Epithelial cell of proximal tubule (primary cell): ENCODE measurements around the gene NCOA7. TPM values are rescaled to one million over a fixed set of nuclear protein-coding genes. Genes with fewer than 3 reads are reported as not detected.

Experiments
- DNase-seq: peaks from one replicate; pipeline ENCODE4 v3.0.0-alpha.2; 2011; ENCODE audit warnings: low read depth
- H3K4me3 ChIP-seq: 2 replicates; pipeline ENCODE4 v1.5.1; 2011; ENCODE audit warnings: low read depth, mild to moderate bottlenecking, low read length
- total RNA-seq: library from RNA; depleted of rRNA; stranded (reverse); fragments of >200 nt; gene quantifications from 2 replicates; pipeline ENCODE4 v1.2.3, GENCODE V29; 2015
- TF ChIP-seq, protein P1 (sequence below): conservative IDR thresholded peaks from 2 replicates; pipeline ENCODE4 v1.5.1; 2012; ENCODE audit warnings: low read depth, mild to moderate bottlenecking, low read length

The NCOA7 gene
- total RNA-seq, 1 donor from 2014 or later, result 8.2 TPM

- DNase-seq, result no peak
- H3K4me3 ChIP-seq, result no peak overlapping the region
- TF ChIP-seq, protein P1, sequence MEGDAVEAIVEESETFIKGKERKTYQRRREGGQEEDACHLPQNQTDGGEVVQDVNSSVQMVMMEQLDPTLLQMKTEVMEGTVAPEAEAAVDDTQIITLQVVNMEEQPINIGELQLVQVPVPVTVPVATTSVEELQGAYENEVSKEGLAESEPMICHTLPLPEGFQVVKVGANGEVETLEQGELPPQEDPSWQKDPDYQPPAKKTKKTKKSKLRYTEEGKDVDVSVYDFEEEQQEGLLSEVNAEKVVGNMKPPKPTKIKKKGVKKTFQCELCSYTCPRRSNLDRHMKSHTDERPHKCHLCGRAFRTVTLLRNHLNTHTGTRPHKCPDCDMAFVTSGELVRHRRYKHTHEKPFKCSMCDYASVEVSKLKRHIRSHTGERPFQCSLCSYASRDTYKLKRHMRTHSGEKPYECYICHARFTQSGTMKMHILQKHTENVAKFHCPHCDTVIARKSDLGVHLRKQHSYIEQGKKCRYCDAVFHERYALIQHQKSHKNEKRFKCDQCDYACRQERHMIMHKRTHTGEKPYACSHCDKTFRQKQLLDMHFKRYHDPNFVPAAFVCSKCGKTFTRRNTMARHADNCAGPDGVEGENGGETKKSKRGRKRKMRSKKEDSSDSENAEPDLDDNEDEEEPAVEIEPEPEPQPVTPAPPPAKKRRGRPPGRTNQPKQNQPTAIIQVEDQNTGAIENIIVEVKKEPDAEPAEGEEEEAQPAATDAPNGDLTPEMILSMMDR, result no peak
Measured at GRCh38 chr6:125868678-125869395, 78.1 kb downstream of the NCOA7 start.

- TF ChIP-seq, protein P1, result no peak
- H3K4me3 ChIP-seq, result no peak overlapping the region
- no peak for DNase-seq
Measured at GRCh38 chr6:125869427-125869826, 78.7 kb downstream of the NCOA7 start.

DNA sequence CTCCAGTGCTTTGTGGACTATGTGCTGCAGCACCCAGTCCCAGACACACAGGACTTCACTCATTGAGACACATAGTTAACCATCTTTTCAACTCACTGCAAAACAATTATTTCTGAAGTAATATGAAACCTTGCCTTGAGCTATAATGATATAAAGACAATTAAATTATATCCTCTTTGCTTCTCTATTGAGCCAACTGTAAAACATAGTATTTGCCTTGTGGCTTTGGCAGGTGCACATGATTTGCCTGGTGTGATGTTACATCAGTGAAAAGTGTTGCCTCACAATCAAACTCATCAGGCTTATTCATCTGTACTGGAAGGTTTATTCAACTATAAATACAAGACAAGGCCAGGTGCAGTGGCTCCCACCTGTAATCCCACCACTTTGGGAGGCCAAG, 80.6 kb downstream of the NCOA7 start:
- no peak for DNase-seq
- TF ChIP-seq, protein P1, result no peak
- H3K4me3 ChIP-seq, result no peak overlapping the region

DNA sequence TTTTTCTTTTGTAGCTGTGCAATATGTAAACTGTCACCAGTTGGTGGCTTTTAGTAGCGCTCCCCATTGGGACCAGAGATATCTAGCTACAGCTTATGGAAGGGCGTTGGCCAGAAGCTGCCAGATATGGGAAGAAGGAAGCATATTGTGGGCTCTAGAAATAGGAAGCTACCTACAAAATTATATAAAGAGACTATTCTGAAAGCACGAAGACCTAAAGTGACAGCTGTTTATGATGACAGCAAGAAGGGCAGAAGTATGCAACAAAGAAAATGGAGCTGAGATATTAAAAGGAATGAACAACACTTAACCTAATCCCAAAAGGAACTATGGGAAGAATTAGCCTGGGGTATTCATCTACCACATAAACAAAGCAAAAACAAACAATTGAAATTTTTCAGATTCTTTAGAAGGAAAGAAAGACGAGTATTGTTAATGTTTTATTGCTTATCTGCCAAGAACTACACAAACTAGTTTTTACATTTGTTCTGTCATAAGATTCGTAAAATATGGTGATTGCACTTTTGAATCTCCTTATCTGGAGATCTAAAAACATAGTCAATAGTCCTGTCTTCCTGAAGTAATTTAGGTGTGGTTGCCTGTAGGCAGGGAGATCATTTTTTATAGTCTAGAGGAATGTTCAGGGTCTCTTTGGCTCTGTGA, 81.6 kb downstream of the NCOA7 start:
- TF ChIP-seq, protein P1, result no peak
- DNase-seq, result no peak
- no peak overlapping the region for H3K4me3 ChIP-seq

DNA sequence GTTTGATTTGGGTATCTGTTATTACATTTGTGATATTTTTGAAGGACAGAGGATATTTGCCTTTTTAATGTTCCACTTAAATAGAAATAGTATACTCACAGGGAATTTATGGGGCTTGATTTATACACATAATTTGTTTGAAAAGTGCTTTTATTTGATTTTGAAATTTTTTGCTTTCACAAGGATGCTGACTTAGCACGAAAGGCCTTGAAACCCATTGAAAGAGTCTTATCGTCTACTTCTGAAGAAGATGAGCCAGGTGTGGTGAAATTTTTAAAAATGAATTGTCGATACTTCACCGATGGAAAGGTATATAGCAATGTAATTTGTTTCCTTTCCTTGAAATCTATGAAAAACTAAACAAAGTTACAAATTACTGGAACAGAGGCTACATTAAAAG, 91.5 kb downstream of the NCOA7 start:
- DNase-seq, result no peak
- TF ChIP-seq, protein P1, result no peak
- no peak overlapping the region for H3K4me3 ChIP-seq

- DNase-seq, result no peak
- TF ChIP-seq, protein P1, result no peak
Measured at GRCh38 chr6:125884634-125885371, 94.0 kb downstream of the NCOA7 start.

More at GRCh38 chr6:125884634-125885371, 94.0 kb downstream of the NCOA7 start:
- H3K4me3 ChIP-seq, result no peak overlapping the region
